Hindlimb muscle (tissue), 1 donor: ENCODE measurements around the gene PDE6D. TPM values are rescaled to one million over a fixed set of nuclear protein-coding genes. Genes with fewer than 3 reads are reported as not detected.
"Not testable (repeated sequence)": the region's sequence is repeated elsewhere in the genome, so short reads cannot be mapped to it uniquely, and the experiment has no call there.

Experiments
- DNase-seq: peaks from one replicate; pipeline ENCODE4 v3.0.0-alpha.2; 2013
- polyA plus RNA-seq: library from polyadenylated mRNA; unstranded; fragments of 120-200 nt; gene quantifications from one replicate; pipeline ENCODE4 v1.2.1, GENCODE V29; 2013; ENCODE audit not compliant: insufficient read length

Gene PDE6D
- polyA plus RNA-seq, 1 donor = 16.1 TPM

DNA sequence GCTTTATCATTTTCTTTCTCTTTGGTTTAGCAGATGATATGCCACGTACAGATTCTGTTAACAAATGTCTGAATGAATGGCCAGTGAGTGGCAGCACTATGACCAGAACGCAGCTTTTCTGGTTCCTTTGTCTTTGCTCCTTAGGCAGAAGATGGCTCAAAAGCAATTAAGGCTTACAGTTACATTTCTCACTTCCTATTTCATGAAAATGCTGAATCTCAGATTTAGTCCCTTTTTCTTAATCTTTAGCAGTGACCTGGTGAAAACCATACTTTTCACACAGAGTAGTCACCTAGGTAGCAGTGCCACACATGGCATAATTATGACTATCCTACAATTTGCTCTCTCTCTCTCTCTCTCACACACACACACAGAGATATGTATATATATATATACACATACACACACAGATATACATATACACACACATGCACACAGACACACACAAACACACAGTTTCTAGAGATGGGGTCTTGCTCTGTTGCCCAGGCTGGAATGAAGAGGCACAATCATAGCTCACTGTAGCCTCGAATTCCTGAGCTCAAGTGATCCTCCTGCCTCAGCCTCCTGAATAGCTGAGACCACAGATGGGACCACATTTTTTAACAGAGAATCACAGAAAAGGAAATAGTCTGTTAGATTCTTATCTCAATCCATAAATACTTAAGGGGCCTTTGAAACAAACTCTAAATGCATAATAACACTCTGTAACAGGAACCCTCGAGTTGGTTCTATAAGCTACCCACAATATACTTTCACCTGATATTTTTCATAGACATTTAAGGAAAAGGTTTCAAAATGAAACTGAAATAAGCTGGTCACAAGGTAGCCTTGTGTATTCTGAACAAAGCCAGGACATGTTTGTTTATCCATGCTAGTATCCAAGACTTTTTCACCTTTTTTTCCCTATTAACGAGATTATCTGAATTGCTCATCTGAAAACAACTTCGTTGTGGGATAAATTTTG lies 11.6 kb downstream of the PDE6D start:
- no peak for DNase-seq

GRCh38 chr2:231765496-231765929 lies 15.6 kb downstream of the PDE6D start:
- DNase-seq = no peak

DNA sequence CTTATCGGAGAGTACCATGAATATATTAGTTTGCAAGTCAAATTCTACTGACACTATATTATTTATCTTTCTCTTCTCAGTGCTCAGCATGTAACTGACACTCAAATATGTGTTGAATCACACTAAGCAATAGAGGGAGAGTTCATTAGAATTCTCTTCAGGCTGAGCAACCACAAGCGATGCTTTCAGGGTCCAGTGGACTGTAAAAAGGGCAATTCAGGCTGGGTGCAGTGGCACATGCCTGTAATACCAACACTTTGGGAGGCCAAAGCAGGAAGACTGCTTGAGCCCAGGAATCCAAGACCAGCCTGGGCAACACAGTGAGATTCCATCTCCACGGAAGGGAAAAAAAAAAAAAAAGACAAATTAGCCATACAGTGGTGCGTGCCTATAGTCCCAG lies 16.3 kb downstream of the PDE6D start:
- no peak for DNase-seq

GRCh38 chr2:231764124-231764523 lies 17.0 kb downstream of the PDE6D start:
- DNase-seq = no peak

DNA sequence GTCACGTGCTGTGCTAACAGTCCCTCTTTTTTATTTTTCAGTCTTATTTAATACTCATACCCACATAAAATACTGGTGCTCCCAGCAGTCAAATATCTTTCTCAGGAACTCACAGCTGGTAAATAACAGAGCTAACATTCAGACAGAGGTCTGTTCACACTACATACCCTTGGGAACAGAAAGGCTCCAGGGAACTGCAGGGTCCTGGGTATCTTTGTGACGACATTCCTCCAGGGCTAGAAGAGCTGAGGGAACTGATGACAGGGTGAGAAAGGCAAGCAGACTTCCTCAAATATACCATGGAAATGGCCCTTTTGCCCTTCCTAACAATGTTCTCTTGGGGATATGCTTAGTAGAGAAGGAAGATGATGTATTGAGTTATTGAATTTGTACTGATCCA lies 19.3 kb downstream of the PDE6D start:
- no peak for DNase-seq

DNA sequence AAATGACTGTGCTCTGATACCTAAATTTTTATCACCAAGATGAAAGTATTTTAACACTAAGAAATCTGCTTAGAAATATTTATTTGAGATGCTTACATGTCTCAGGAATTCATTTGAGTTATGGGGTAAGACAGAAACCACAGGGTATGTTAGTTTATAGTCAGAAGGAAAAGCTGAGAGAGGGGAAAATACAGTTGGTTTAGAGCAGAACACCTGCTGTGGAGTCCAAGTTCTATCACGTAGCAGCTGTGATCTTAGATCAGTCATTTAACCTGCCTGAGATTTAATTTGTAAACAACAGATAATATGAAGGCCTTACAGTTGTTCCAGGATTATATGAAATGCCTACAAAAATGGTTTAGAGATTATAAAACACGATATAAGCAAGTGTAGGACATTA lies 29.0 kb downstream of the PDE6D start:
- no peak for DNase-seq

- DNase-seq = no peak
Measured at GRCh38 chr2:231751042-231751815, 29.9 kb downstream of the PDE6D start.

DNA sequence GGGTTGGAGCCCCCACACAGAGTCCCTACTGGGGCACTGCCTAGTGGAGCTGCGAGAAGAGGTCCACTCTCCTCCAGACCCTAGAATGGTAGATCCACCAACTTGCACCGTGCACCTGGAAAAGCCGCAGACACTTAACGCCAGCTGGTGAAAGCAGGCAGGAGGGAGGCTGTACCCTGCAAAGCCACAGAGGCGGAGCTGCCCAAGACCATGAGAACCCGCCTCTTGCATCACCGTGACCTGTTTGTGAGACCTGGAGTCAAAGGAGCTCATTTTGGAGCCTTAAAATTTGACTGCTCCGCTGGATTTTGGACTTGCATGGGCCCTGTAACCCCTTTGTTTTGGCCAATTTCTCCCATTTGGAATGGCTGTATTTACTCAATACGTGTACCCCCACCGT lies 32.1 kb downstream of the PDE6D start:
- DNase-seq = not testable (repeated sequence)

GRCh38 chr2:231748153-231748896 lies 32.8 kb downstream of the PDE6D start:
- DNase-seq = not testable (repeated sequence)

DNA sequence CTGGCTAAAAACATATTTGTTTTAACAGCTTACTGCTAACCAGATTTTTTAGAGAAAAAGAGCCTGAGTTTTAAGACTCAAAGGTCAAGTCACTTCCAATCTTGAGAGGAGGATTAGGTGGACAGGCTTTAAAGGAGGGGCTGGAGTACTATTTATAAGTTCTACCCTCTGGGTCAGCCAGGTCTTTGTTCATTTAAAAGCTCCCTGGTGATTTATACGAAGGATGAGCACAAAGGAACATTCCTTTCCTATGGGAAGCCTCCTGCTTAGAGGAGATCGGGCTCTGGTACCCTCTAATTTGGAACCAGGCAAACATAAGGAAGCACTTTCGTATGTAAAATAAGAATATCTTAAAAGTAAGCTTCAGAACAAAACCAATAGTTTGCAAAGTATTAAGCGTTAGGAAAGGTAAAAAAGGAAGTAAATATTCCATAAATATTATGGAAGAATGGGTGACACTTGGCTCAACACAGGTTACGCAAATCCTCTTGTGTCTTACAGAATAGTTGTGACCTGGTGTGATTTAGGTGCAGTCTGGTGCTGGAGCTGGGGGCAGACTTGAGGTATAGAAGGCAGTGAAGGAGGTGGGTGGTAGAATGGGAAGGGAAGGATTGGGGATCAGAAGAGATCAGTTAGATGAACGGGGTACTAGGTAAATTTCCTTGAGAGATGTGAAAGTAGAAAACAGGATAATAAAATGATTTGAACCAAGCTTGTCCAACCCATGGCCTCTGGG lies 35.6 kb downstream of the PDE6D start:
- no peak for DNase-seq

DNA sequence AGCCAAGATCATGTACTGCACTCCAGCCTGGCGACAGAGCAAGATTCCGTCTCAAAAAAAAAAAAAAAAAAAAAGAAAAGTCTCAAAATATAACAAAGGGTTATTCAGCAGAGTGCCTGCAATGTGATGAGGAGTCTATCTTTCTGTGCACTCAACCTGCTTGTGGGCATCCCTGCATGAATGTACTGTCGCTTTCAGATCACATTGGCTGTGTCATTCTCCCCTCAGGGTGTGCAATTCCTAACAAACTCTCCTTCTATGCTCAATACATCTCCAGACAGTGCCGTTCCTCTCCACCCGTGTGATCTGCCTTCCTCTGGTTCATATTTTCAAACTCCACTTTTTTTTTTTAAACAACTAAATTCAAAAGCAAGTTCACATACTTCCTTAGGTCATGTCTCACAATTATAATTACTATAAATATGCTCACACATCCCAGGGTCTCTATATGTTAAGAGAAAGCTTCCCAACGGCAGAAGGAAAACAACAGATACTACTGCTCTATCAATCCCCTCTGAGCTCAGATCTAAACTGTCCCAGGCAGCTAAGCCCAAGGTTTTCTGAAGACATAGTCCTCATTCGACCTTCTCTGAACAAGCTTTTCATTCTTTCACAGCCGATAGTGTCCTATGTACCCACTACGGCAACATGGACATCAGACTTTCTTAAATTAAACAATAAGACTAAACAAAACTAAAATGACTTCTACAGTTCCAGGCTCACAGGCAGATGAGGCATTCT lies 37.5 kb downstream of the PDE6D start:
- DNase-seq = no peak

- DNase-seq = no peak
Measured at GRCh38 chr2:231737761-231738160, 43.3 kb downstream of the PDE6D start.

DNA sequence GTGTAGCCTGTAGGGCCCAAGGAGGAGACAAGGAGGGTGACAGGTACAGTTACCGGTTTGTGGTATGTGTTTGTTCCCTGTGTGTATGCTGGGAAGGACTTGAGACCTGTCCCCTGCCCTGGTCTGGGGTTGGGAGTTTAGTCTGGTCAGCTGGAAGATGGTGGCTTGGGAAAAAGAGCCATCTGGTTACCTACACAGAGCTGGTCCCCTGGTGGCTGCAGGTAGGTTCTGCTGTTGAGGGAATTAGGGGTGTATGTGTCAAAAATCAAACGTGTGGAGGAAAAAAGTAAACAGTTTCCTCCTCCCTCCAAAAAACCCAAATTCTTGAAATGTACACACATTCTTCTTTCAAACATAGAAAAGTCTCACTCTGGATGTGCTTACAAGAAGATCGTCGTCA lies 48.5 kb downstream of the PDE6D start:
- DNase-seq = no peak

GRCh38 chr2:231727621-231728020 lies 53.5 kb downstream of the PDE6D start:
- DNase-seq = no peak

- no peak for DNase-seq
Measured at GRCh38 chr2:231726276-231726675, 54.8 kb downstream of the PDE6D start.

- DNase-seq = no peak
Measured at GRCh38 chr2:231725476-231725875, 55.6 kb downstream of the PDE6D start.

DNA sequence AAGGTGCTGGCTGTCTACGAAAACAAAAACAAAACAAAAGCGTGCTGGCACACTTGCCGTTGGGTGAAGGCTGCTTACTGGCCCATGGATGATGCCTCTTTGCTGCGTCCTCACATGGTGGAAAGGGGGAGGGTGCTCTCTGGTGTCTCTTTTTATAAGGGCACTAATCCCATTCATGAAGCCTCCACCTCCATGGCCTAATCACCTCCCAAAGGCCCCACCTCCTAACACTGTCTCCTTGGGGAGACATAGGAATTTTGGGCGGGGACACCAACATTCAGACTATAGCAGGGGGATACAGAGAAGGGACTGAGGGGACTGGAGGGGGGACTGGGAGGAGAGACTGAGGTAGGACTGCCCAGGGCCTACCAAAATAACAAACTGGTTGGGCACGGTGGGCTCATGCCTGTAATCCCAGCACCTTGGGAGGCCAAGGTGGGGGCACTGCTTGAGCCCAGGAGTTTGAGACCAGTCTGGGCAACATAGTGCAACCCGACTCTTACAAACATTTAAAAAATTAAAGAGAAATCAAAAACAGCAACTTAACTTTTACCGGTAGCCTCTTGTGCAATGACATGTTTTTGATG lies 58.3 kb downstream of the PDE6D start:
- DNase-seq = no peak

- DNase-seq = no peak
Measured at GRCh38 chr2:231720987-231721966, 59.8 kb downstream of the PDE6D start.

DNA sequence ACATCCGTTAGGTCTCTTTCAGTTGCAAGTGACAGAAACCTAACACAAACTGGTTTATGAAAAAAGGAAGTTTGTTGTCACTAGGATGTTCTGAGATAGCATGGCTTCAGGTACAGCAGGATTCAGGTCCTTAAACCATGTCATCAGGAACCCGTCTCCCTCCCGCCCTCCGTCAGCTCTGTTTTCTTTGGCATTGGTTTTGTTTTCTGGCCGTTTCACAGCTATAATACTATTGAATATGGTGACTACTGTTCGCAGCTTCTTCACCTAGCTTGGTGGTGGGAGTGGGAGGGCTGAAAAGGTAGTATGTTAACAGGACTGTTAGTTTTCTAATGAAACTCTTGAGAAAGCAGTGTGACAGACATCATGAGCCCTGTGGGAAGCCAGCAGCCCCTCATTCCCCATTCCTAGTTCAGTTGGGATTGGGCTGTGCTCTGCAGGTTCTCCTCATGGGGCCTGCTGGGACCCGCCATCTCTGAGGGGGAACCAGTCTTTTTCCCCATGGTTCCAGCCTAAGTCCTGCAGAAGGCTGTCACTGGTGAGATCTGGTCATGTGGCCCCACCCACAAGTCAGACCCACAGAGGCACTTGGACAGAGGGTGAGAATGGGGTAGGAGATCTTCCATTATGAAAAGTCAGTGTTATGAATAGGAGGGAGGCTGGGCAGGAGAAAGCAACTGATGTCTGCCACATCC lies 60.6 kb downstream of the PDE6D start:
- DNase-seq = no peak
